ENCODE data around the gene ANK3.

ANK3 gene

GRCh38 chr10:60176925-60177324 is 212.8 kb downstream of the ANK3 start:
- DNase-seq (ENCODE audit: low read depth, low spot score), result no peak

- DNase-seq (ENCODE audit: low read depth, low spot score), result peak; percentile 68
Observed at GRCh38 chr10:60175441-60175971, 214.2 kb downstream of the ANK3 start.

- DNase-seq (ENCODE audit: low read depth, low spot score), result no peak
Observed at GRCh38 chr10:60172363-60172990, 217.2 kb downstream of the ANK3 start.

DNA sequence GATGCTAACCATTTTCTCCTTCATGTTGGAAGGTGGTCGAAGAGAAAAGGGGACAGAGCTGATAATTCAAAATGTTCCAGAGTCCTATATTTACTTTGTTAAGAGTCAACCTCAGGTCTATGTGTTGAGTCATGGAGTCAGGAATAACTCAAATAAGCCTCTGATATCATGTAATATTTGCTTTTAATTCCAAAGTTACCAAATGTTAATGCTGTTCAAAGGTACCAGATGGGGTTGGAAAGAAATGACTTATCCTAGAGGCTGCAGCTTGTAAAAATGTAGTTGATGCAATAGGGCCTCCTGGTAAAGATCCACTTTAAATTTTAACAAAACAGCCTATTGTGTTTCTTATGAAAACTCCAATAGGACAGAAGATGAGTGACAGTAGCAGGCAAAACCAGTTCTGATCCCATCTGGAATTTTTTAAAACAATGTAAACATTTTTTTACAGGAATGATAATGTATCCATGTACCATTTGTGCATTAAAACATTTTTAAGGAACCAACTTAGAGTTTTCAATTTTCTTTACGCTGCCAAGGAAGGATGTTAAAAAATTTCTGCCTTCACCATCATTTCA is 218.2 kb downstream of the ANK3 start:
- no peak for DNase-seq (ENCODE audit: low read depth, low spot score)

GRCh38 chr10:60170250-60170649 is 219.4 kb downstream of the ANK3 start:
- DNase-seq (ENCODE audit: low read depth, low spot score), result no peak

DNA sequence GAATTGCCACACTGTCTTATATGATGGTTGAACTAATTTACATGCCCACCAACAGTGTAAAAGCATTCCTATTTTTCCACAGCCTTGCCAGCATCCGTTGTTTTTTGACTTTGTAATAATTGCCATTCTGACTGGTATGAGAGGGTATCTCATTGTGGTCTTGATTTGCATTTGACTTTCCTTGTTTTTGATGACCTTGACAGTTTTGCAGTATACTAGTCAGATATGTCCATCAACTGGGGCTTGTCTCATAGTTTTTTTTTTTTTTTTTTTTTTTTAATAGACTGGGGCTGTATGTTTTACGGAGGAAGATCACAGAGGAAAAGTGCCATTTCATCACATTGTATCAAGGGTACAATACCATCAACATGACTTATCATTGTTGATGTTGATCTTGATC is 220.6 kb downstream of the ANK3 start:
- no peak for DNase-seq (ENCODE audit: low read depth, low spot score)

GRCh38 chr10:60167050-60167449 is 222.6 kb downstream of the ANK3 start:
- no peak for DNase-seq (ENCODE audit: low read depth, low spot score)

- DNase-seq (ENCODE audit: low read depth, low spot score), result no peak
Observed at GRCh38 chr10:60163786-60164185, 225.9 kb downstream of the ANK3 start.

DNA sequence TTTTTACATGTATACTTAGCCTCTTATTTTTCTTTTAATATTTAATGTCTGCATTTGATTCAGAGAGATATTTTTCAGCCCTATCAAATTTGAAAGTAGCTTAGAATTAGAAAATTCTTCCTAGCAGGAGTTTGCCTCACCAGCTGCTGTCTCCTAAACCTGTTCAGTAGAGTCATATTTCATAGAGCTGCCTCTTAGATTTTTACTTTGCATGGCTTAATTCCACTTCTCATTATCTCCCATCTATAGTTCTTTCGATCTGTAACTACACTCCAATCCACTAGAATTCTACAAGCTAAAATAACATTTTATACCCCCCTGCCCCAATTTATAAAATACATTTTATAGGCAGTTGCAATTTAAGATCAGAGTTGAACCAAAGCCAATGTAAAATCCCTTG is 227.0 kb downstream of the ANK3 start:
- no peak for DNase-seq (ENCODE audit: low read depth, low spot score)

DNA sequence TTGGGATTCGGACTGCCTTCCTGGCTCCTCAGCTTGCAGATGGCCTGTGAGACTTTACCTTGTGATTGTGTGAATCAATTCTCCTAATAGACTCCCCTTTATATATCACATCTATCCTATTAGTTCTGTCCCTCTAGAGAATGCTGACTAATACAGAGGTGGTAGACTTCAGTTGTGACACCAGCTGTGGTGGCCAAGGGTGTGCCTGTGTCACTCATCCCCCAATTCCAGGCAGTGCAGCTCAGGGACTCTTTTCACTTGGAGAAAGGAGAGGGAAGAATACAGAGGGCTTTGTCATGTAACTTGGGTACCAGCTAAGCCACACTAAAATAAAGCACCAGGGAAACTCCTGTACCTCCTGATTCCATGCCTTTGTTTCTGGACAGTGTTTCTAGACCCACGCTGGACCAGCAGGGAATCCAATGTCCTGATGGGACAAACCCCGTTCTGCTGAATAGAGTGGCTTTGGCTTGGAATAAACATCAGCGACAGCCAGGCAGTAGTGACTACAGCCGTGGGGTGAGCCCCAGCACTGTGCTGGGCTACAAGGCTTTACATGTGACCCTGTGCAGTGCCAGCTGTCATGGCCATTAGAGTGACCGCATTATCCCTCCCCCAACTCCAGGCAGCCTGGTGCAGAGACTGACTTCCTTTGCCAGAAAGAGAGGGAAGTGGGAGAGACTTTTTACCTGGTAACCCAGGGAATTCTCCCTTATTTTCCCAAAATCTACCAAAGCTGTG is 233.6 kb downstream of the ANK3 start:
- no peak for DNase-seq (ENCODE audit: low read depth, low spot score)

- no peak for DNase-seq (ENCODE audit: low read depth, low spot score)
Observed at GRCh38 chr10:60155099-60155877, 234.4 kb downstream of the ANK3 start.

- no peak for DNase-seq (ENCODE audit: low read depth, low spot score)
Observed at GRCh38 chr10:60149003-60149402, 240.7 kb downstream of the ANK3 start.

DNA sequence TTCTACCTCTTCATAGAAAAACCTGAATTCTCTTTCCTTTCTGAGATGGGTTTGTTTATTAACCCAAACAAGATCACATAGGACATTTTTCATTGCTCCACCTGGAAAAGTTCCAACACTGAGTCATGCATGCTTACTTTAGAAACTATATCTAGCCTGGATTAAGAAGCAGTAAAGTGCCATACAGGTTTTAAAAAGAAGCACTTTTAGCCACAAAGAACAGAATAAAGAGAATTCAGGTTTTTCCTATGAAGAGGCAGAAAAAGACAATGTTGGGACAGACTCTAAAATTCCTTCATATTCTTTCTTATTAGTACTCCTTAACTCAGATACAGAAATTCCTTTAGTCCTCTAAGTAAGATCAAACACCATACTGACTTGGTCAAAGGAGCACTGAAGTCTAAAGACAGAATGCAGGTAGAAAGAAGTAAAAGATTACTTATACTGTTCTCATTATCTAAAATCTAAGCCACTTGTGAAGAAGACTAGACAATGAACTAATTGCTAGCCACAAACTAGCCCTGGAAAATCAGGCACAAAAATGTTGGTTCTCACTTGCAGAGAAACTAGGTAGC is 241.3 kb downstream of the ANK3 start:
- DNase-seq (ENCODE audit: low read depth, low spot score), result no peak

GRCh38 chr10:60147576-60148265 is 242.0 kb downstream of the ANK3 start:
- no peak for DNase-seq (ENCODE audit: low read depth, low spot score)

GRCh38 chr10:60147025-60147424 is 242.7 kb downstream of the ANK3 start:
- no peak for DNase-seq (ENCODE audit: low read depth, low spot score)

- no peak for DNase-seq (ENCODE audit: low read depth, low spot score)
Observed at GRCh38 chr10:60144099-60144498, 245.6 kb downstream of the ANK3 start.

DNA sequence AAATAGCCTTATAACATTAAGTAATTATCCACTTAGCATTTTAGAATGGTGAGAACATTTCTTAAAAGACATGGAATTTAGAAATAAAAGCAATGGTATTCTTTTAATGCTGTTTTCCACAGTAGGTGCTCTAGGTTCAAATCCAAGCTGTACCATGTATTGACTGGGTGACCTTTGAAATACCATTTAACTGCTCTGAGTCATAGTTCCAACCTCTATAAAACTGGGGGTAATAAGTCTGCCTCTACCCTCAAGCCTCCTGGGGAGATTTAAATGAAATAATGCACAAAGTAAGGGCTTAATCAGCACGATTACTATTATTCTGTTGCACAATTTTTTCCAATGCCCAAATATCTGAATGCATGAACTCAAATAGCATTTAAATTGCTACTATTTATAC is 246.9 kb downstream of the ANK3 start:
- no peak for DNase-seq (ENCODE audit: low read depth, low spot score)

DNA sequence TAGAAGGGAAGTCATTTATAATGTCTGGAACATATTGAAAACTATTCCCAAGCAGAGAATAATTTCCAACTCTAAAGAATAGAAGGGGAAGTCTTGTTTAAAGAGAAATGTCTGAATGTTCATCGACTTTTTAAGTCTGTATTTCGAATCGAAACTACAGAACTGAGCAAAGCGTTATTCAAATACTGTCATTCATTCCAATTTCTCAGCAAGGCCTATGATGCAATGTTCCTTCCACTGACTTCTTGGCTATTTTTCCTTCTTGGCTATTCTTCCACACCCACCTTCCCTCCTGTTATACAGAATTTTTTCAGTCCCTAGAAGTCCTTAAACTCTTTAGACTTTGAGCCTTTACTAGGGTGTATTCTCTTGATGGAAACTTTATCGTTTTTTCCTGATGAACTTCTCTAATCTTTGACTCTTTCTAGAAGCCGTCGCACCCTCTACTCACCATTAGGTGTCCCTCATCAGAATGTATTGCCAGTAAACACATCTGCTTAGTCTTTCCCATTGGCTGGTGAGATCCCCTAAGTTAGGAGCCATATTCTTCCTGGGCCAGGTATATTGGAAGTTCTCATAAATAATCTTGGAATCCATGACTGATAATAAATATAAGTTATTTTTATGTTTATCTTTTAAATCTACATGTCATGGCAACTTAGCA is 247.6 kb downstream of the ANK3 start:
- DNase-seq (ENCODE audit: low read depth, low spot score), result no peak

GRCh38 chr10:60140651-60141632 is 248.7 kb downstream of the ANK3 start:
- DNase-seq (ENCODE audit: low read depth, low spot score), result peak; percentile 89

All from ELF-1 (cell line).